Activated B cell treated with CpG ODN at 0.5 μM for 24 hours (primary cell): Measurements from ENCODE around the gene SRCIN1. TPM values are rescaled to one million over a fixed set of nuclear protein-coding genes. Genes with fewer than 3 reads are reported as not detected.

Experiments used
- ATAC-seq: fragments of 200-7000 bp; cut with Tn5 transposase; one replicate; pipeline ENCODE4 v1.10.0; 2021; ENCODE audit warnings: low read depth, mild to moderate bottlenecking, moderate library complexity
- CTCF ChIA-PET: fragments of 350-600 bp; sonication (Branson Sonifier 250); formaldehyde crosslinking; loops from one replicate; lab custom pipeline; 2021; ENCODE audit warnings: antibody characterized with exemption; lab: Charles Lee
- POLR2A ChIA-PET: fragments of 350-600 bp; sonication (Branson Sonifier 250); formaldehyde crosslinking; loops from one replicate; lab custom pipeline; 2021; ENCODE audit warnings: antibody characterized with exemption; lab: Charles Lee
- DNase-seq: peaks from one replicate; pipeline ENCODE4 v3.0.0; 2022
- H3K27ac Mint-ChIP-seq: one replicate; pipeline ENCODE4 v1.8.0; 2020; ENCODE audit warnings: mixed read lengths
- H3K27me3 Mint-ChIP-seq: one replicate; pipeline ENCODE4 v1.8.0; 2021; ENCODE audit warnings: mixed read lengths
- H3K36me3 Mint-ChIP-seq: one replicate; pipeline ENCODE4 v1.8.0; 2021; ENCODE audit warnings: low read depth, mixed read lengths
- H3K4me1 Mint-ChIP-seq: one replicate; pipeline ENCODE4 v1.8.0; 2021; ENCODE audit warnings: mixed read lengths
- H3K4me3 Mint-ChIP-seq: one replicate; pipeline ENCODE4 v1.8.0; 2020; ENCODE audit warnings: mild to moderate bottlenecking, mixed read lengths
- H3K9me3 Mint-ChIP-seq: one replicate; pipeline ENCODE4 v1.8.0; 2020; ENCODE audit warnings: mixed read lengths
- CTCF ChIP-seq: fragments of 200-600 bp; IDR thresholded peaks from one replicate; pipeline ENCODE4 v1.8.0; 2022; ENCODE audit warnings: antibody characterized with exemption, mild to moderate bottlenecking
- intact Hi-C: fragments of 100-400 bp; cut with micrococcal nuclease; formaldehyde crosslinking; loops from one replicate; pipeline ENCODE4 v1.15.1; 2024
- total RNA-seq: library from RNA; stranded (reverse); gene quantifications from 2 replicates; pipeline ENCODE4 v1.2.3, GENCODE V29; 2022

Gene SRCIN1
- total RNA-seq, 1 donor from 2014 or later: 0.35 TPM

- Mint-ChIP-seq H3K4me1 (peaks cover 23% of the 10 kb centered on the region), H3K9me3 (no peaks in the 10 kb centered on the region), H3K4me3 (no peak overlapping the region), H3K27me3 (peaks cover 74% of the 10 kb centered on the region), H3K27ac (no peak overlapping the region), H3K36me3 (no peaks in the 10 kb centered on the region)
- DNase-seq (no peak), ATAC-seq (no peak)
- intact Hi-C loops: no loop called here
- ChIA-PET CTCF (no interaction called here), POLR2A (no interaction called here)
- no peak for TF ChIP-seq CTCF
Observed at GRCh38 chr17:38575781-38576180, 30.0 kb downstream of the SRCIN1 start.

GRCh38 chr17:38574712-38575111 is 31.0 kb downstream of the SRCIN1 start:
- Mint-ChIP-seq H3K27me3 (peaks cover 71% of the 10 kb centered on the region), H3K27ac (no peak overlapping the region), H3K36me3 (no peaks in the 10 kb centered on the region), H3K4me3 (no peak overlapping the region), H3K4me1 (peaks cover 23% of the 10 kb centered on the region), H3K9me3 (no peaks in the 10 kb centered on the region)
- no peak for DNase-seq
- ChIA-PET POLR2A (no interaction called here), CTCF (no interaction called here)
- TF ChIP-seq CTCF: no peak
- no peak for ATAC-seq
- intact Hi-C loops: no loop called here

- POLR2A ChIA-PET: no interaction called here
- ATAC-seq: peak; percentile 35
- Mint-ChIP-seq H3K27me3 (peaks cover 76% of the 10 kb centered on the region), H3K4me1 (peaks cover 15% of the 10 kb centered on the region), H3K27ac (no peak overlapping the region), H3K9me3 (no peaks in the 10 kb centered on the region), H3K36me3 (no peaks in the 10 kb centered on the region), H3K4me3 (peak overlapping the region; percentile 44)
- CTCF ChIA-PET: no interaction called here
- no peak for TF ChIP-seq CTCF
- intact Hi-C loops: no loop called here
- DNase-seq: no peak
Observed at GRCh38 chr17:38572669-38573365, 32.9 kb downstream of the SRCIN1 start.

GRCh38 chr17:38571833-38572668 is 33.7 kb downstream of the SRCIN1 start:
- Mint-ChIP-seq H3K27me3 (peaks cover 81% of the 10 kb centered on the region), H3K27ac (no peak overlapping the region)
- CTCF ChIA-PET: no interaction called here

More at GRCh38 chr17:38571833-38572668, 33.7 kb downstream of the SRCIN1 start:
- Mint-ChIP-seq H3K36me3 (no peaks in the 10 kb centered on the region), H3K4me1 (peaks cover 15% of the 10 kb centered on the region), H3K9me3 (no peaks in the 10 kb centered on the region), H3K4me3 (peak overlapping the region; percentile 60)
- peak; percentile 62 for ATAC-seq
- intact Hi-C loops: loop anchor here (1.0 kb wide), 1 partner anchor 13 kb away; no protein-coding TSS in a partner anchor
- POLR2A ChIA-PET: no interaction called here
- DNase-seq: no peak
- no peak for TF ChIP-seq CTCF
